Peyer's patch (tissue), 4 donors: ENCODE measurements around the gene GAS7. TPM values are rescaled to one million over a fixed set of nuclear protein-coding genes. Genes with fewer than 3 reads are reported as not detected.

Experiments used
- DNase-seq, 3 donors: peaks; one replicate each; pipeline ENCODE4 v3.0.0-alpha.2; 2017 to 2019
- H3K27ac ChIP-seq, 4 donors: fragments of 200-600 bp; sonication (generic); one replicate each; pipeline ENCODE4 v1.5.1; 2016 to 2019
- H3K27me3 ChIP-seq, 2 donors: fragments of 200-600 bp; sonication (generic); one replicate each; pipeline ENCODE4 v1.5.1; 2019
- H3K36me3 ChIP-seq, 3 donors: fragments of 200-600 bp; sonication (generic); one replicate each; pipeline ENCODE4 v1.5.1; 2016 to 2019
- H3K4me1 ChIP-seq, 4 donors: fragments of 200-600 bp; sonication (generic); one replicate each; pipeline ENCODE4 v1.5.1; 2016 to 2019
- H3K4me3 ChIP-seq, 4 donors: fragments of 200-600 bp; sonication (generic); 1 replicate in 3 of 4; 2 replicates in 1 of 4; pipeline ENCODE4 v1.5.1; 2016 to 2019; ENCODE audit warnings: mild to moderate bottlenecking in 1 of 4
- H3K9me3 ChIP-seq, 4 donors: fragments of 200-600 bp; sonication (generic); one replicate each; pipeline ENCODE4 v1.5.1; 2016 to 2019; ENCODE audit warnings: mild to moderate bottlenecking in 1 of 4
- CTCF ChIP-seq, 6 experiments: fragments of 450-650 bp in 4 of 6; fragments of 200-600 bp in 2 of 6; sonication (generic) in 1 of 6; IDR thresholded peaks; one replicate each; pipeline ENCODE4 v1.5.1; 2017 to 2019; ENCODE audit warnings: antibody characterized with exemption in 6 of 6, mild to moderate bottlenecking in 3 of 6, moderate library complexity in 1 of 6
- POLR2A ChIP-seq, 2 donors: fragments of 450-650 bp; IDR thresholded peaks; one replicate each; pipeline ENCODE4 v1.5.1; 2017; ENCODE audit warnings: antibody characterized with exemption in 2 of 2, mild to moderate bottlenecking in 2 of 2, moderate library complexity in 2 of 2
- total RNA-seq, 4 donors: library from RNA; depleted of rRNA; stranded (reverse); fragments of >200 nt; gene quantifications; one replicate each; pipeline ENCODE4 v1.1.0, GENCODE V29; 2016

The GAS7 gene
- total RNA-seq, 4 donors from 2014 or later: 6.8 to 104 (median 27.6) TPM

- no peak overlapping the region for H3K4me3 ChIP-seq
- no peaks in the 10 kb centered on the region for H3K36me3 ChIP-seq
- H3K4me1 ChIP-seq: peaks cover 0 to 10% (median 0%) of the 10 kb centered on the region in 4 donors
- peak overlapping the region; percentile 44 to 86 (median 74) for H3K27ac ChIP-seq
- DNase-seq: no peak
- H3K9me3 ChIP-seq: no peaks in the 10 kb centered on the region
- TF ChIP-seq POLR2A (IDR thresholded peaks at IDR 0.05): no peak
- no peak for TF ChIP-seq CTCF (IDR thresholded peaks at IDR 0.05)
- H3K27me3 ChIP-seq: no peaks in the 10 kb centered on the region
Measured at GRCh38 chr17:10126276-10126615, 72.2 kb downstream of the GAS7 start.

- H3K4me1 ChIP-seq: peaks cover 0 to 15% (median 0%) of the 10 kb centered on the region in 4 donors
- H3K36me3 ChIP-seq: no peaks in the 10 kb centered on the region
- H3K9me3 ChIP-seq: no peaks in the 10 kb centered on the region
- no peak overlapping the region for H3K4me3 ChIP-seq
- H3K27ac ChIP-seq: peak overlapping the region in 3 of 4 donors; percentile 44 to 86 (median 75)
- TF ChIP-seq CTCF (IDR thresholded peaks at IDR 0.05): no peak
- H3K27me3 ChIP-seq: no peaks in the 10 kb centered on the region
- DNase-seq: no peak
Measured at GRCh38 chr17:10125531-10126275, 72.7 kb downstream of the GAS7 start.

GRCh38 chr17:10123093-10123492 is 75.3 kb downstream of the GAS7 start:
- no peak for TF ChIP-seq POLR2A (IDR thresholded peaks at IDR 0.05)
- TF ChIP-seq CTCF (IDR thresholded peaks at IDR 0.05): no peak
- Histone ChIP-seq H3K4me3 (no peak overlapping the region), H3K9me3 (no peaks in the 10 kb centered on the region), H3K27me3 (no peaks in the 10 kb centered on the region), H3K36me3 (no peaks in the 10 kb centered on the region), H3K4me1 (peaks cover 0 to 29% (median 0%) of the 10 kb centered on the region in 4 donors), H3K27ac (peak overlapping the region in 1 of 4 donors; percentile 12)
- DNase-seq: no peak

- Histone ChIP-seq H3K4me1 (peaks cover 0 to 26% (median 0%) of the 10 kb centered on the region in 4 donors), H3K27me3 (no peaks in the 10 kb centered on the region), H3K4me3 (no peak overlapping the region), H3K9me3 (no peaks in the 10 kb centered on the region), H3K36me3 (no peaks in the 10 kb centered on the region), H3K27ac (peak overlapping the region in 1 of 4 donors; percentile 18)
- TF ChIP-seq POLR2A (IDR thresholded peaks at IDR 0.05) (no peak), CTCF (IDR thresholded peaks at IDR 0.05) (no peak)
- DNase-seq: peak in 1 of 3 donors; percentile 27
Measured at GRCh38 chr17:10121971-10122707, 76.3 kb downstream of the GAS7 start.

- Histone ChIP-seq H3K27me3 (no peaks in the 10 kb centered on the region), H3K27ac (peak overlapping the region in 2 of 4 donors; percentile 22 to 52), H3K4me1 (peaks cover 0 to 21% (median 0%) of the 10 kb centered on the region in 4 donors), H3K36me3 (no peaks in the 10 kb centered on the region), H3K9me3 (no peaks in the 10 kb centered on the region), H3K4me3 (no peak overlapping the region)
- no peak for TF ChIP-seq CTCF (IDR thresholded peaks at IDR 0.05)
- no peak for TF ChIP-seq POLR2A (IDR thresholded peaks at IDR 0.05)
- no peak for DNase-seq
Measured at GRCh38 chr17:10120749-10121148, 77.7 kb downstream of the GAS7 start.
